ENCODE results near the gene DNLZ.

DNLZ gene

DNA sequence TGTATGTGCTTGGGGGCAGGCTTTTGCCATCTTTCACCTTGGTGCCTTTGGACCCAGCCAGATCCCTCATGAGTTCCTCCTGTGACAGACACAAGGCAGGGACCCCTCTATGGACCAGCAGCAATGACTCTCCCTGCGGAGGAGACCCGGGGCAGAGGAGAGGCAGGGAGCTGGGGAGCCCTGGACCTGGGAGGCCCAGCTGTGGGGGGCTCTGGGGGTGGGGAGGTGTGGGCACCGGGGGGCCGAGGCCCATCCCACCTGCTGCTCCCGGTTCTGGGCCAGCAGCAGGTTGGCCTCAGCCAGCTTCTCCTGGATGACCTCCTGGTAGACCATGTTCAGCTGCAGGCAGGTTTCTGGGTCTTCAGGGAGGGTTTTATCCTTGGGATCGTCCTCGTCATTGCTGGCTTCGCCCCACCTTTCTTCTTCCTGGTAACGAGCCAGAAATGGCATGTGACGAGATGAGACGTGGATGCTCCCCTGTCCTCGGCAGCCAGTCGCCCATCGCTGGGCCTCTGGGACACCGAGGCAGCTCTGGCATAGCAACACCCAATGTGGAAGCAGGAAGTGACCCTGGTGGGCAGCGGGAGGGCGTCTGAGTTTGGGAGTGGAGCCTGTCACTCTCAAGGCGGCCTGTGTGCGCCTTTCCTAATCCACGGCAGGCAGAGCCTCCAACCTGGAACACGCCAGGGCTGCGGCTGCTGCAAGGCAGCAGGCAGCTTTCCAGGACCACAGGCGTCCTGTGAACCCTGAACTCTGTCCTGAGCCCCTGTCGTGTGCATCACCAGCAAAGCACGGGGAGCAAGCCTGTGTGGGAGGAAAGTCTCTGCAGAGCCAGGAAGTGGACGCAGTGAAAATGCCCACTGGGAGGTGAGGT lies 32.0 kb upstream of the DNLZ start:
- no peak for DNase-seq

DNA sequence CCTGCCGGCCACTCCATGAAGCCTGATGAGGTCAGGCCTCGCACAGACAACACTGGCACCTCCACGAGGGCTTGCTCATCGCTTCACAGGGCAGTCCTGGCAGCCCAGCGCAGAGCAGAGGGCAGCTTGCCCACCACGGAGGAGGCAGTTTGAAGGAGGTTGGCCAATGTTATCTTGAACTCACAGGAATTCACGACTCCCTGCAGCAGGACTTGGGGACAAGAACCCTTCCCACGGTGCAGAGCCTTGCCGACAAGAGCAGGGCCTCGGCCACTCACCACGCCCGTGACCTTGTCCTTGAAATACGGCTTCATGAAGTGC lies 31.4 kb upstream of the DNLZ start:
- DNase-seq, result no peak

DNA sequence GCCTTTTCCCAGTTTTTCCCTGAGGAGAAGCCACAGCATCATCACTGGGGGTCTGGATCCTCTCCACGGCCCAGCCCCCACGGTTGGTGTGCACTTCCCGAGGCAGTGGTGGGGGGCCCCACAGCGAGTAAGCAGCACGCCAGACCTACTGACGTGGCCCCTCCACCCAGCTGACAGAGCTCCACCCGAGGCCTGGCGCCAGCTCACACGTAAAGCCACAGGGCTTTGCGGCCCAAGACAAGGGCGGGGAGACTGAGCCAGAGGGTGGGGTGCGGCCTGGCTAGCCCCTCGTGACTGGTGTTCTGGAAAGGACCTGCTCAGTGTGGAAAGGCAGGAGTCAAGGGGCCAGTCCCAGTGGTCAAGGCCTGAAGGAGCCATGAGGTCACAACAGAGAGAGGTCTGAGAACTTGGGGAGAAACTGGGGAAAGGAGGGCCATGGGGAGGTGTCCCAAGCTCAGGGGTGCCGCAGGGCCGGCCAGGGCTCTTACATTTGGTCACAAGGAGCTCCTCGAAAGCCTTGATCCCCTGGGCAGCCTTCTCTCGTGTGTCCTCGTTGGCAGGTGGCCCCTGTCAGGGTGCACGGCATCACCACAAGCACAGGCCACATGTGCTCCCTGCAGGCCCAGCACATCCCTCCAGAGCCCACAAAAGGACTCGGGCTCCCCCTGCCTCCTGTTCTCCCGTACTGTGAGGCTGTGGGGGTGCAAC lies 30.9 kb upstream of the DNLZ start:
- DNase-seq, result no peak

DNA sequence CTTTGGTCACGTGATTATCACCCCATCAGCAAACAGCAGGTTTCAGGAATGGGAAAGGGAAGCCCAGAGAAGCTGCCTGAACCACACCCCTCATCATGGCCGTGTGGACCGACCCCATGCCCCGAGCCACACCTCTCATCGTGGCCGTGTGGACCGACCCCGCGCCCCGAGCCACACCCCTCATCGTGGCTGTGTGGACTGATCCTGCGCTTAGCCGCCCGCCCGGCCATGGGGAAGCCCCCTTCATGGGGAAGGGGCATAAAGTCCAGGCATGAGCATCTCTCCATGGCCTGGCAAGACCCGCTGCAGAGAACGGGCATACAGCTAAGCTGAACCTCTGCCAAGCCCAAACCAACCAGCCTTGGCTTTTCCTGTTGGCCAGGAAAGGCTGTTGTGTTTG lies 30.0 kb upstream of the DNLZ start:
- no peak for DNase-seq

DNA sequence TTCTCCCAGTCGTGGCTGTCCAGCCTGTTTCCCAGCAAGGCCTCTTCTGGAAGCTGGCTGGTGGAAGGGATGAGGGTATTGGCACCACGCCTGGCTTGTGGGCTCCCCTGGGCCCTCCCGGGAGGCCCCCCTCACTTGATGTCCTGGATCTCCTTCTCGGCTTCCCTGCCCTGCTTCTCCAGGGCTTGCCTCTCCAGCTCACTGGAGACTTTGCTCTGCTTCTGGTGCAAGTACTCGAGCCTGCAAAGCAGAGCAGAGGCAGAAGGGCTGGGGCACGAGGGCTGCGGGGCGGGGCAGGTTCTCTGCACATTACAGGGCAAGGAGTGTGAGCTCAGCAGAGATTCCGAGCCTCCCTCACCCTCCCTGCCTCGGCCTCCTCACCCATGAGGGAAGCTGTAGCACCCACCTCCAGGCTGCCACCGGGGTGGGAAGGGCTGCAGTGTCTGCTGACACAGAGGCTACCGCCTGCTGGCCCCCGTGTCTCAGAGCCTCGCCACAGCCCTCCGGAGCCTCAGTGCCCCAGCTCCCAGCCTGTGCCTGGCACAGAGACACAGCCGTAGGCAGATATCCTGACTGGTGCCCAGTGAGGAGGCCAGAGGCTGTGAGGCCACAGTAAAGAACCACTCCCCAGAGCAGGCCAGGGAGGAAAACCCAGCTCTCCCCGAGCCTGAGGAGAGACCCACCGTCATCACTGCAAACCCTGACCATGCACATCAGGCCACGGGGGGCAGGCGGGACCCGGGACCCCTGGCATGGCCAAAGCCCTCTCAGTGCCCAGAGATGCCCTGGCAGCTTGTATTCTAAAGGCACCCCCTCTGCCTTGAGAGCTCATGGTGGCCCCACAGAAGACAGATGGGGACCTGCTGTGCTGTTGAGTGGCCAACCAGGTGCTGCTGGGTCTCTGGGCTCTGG lies 29.2 kb upstream of the DNLZ start:
- no peak for DNase-seq

DNA sequence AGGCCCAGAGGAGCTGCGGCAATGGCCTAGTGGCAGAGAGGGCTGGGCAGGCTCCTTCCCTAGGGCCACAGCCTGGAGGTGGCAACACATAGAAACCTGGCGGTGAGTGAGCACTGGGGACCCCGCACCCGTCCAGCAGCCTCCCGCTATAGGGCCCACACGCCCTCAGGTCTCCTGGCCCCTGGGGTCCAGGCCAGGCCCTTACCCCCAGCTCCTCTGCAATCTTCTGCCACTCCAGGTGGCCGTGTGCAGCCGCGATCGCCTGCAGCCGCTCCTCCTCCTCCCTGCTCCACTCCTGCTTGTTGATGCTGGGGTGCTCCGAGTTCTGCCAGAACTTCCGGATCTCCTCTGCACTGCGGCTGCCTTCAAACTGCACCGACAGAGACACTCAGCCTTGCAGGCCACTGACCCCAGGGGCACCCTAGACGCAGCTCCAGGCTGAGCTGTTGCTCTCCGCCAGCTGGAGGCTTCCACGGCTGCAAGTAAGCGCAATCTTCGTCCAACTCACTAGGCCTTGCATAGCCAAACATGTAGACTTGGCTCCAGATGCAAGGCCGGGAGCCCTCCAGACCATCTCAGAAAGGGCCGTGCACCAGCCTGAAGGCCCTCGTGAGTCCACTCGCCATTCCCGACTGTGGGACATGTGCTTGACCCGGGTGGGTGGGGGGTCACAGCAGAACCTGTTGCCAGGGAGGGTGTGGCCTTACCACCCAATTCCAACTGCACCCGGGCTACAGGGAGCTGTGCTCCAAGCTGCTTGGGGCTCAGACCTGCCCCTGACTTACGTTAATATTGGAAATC lies 28.4 kb upstream of the DNLZ start:
- DNase-seq, result no peak

DNA sequence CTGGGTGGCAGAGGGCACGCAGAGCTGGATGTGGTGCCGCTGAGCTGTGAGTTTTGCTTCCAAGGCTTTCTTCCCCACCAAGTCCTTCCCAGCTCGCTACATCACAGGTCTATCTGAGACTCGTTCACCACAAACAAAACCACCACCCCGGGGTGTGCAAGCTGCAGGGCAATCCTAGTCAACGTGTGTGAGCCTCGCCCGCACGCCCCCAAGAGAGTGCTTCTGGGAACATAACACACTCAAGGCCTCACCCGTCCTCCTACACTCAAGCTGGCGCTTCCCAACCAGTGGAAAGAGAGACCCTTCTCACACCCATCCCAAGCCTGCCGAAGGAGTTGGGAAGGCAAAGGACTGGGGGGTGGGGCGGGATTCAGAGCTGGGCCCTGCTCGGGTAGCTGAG lies 25.9 kb upstream of the DNLZ start:
- DNase-seq, result no peak

DNA sequence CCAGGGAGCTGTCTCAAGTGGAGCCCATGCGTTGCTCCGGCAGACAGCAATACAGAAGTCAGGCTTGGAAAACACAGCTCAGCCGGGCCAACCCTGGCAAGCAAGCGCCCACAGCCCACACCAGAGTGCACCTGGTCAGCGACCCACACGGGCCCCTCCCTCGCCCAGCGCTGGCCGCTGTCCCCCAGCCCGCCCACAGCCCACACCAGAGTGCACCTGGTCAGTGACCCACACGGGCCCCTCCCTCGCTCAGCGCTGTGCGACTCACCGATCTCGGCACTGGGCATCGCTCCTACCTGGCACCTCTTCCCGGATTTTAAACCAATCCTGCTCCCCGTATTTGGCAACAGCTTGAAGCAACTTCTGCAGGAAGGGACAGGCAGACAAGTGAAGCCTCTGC lies 23.7 kb upstream of the DNLZ start:
- DNase-seq, result no peak

DNA sequence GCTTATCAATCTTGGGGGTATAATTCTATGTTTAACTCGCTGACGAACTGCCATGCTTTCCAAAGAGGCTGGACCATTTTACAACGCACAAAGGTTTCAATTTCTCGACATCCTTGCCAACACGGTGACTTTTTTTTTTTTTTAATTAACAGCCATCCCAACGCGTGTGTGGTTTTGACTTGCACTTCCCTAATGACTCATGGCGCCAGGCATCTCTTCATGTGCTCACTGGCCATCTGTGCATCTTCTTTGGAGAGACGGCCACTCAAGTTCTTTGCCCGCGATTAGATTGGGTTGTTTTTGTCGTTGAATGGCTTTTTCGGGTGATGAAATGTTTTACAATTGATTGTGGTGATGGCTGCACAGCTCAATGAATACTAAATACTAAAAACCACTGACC lies 22.5 kb upstream of the DNLZ start:
- DNase-seq, result no peak

DNA sequence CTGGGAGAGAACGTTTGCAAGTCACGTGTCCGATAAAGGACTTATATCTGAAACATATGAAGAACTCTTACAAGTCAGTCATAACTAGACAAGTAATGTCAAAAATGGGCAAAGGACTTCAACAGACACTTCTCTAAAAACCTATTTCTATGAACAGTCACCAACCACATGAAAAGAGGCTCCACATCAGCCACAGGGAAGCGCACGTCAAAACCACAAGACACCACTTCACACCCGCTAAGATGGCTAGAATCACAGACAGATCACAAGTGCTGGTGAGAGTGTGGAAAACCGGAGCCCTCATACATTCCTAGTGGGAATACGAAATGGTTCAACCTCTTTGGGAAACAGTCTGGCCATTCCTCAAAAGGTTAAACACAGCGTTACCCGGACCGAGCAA lies 21.5 kb upstream of the DNLZ start:
- DNase-seq, result no peak

DNA sequence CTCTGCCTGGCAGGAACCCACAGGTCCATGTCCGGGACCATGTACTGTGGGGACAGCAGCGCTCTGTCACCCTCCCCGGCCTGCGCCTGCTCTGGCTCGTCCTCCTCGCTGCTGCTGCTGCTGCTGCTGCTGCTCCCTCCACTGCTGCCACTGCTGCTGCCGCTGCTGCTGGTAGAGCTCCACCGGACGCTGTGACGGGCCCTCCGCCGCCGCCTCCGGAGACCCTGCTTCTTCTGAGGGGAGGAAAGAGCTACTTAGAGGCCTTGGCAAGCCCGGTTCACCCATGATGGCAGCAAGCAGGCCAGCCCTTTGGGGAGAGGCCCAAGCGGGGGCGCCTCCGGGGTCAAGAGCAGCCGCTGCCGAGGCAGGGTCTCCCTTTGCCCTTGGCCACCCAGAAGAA lies 19.9 kb upstream of the DNLZ start:
- DNase-seq, result no peak

DNA sequence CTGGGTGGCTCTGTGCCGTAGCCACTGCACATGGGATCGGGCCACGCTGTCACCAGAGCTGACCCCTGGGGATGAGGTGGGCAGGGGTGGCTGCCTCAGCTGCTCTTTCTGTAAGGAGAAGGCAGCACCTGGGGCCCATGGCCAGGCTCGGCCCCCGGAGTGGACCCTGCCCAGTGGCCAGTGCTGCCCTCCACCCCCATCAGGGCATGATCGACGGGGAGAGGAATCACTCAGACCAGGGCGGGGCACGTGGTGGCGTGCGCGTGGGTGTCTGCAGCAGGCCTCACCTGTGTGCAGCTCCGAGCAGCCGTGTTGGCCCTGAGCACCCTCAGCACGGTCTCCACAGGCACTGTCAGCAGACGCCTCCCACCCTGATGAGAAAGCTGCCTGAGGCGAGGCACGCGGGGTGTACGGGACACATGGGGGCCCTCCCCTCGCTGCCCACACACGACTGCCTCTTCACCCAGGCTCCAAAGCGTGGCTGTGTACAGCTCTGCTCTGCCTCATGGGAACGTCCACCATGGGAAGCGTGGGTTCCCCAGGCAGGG lies 18.5 kb upstream of the DNLZ start:
- no peak for DNase-seq

DNA sequence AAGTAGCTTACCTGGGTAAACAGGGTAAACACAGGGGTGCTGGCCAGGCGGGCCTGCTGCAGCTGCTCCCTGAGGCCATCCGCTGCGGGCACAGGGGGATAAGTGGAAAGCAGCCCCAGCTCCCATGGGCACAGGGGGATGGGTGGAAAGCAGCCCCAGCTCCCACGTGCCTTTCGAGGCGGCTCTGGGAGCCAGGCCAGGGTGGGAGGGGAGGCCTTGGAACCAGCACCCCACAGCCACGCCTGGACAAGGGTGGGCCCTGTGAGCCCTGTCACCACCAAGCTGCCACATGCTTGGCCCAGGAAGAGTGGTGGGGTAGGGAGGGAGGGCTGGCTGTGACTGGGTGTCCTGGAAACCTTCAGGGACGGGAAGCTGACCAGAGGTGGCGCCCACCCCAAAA lies 17.8 kb upstream of the DNLZ start:
- no peak for DNase-seq

DNA sequence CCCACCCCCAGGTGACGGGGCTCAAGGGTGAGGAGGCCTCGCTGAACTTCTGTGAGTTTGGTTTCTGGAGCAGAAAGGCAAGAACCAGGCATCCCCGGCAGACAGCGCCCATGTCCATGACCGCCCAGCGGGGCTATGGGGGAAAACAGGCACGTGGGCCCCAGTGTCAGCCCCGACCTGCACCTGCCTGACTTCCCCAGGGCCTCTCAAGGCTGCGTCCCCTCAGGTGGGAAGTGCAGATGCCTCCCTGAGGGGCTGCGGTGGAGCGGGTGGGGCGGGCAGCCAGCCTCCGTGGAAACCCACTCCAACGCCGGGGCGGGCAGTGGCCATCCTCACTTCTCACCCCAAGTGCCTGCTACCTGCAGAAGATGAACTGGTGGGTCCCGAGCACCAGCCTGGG lies 16.8 kb upstream of the DNLZ start:
- no peak for DNase-seq

DNA sequence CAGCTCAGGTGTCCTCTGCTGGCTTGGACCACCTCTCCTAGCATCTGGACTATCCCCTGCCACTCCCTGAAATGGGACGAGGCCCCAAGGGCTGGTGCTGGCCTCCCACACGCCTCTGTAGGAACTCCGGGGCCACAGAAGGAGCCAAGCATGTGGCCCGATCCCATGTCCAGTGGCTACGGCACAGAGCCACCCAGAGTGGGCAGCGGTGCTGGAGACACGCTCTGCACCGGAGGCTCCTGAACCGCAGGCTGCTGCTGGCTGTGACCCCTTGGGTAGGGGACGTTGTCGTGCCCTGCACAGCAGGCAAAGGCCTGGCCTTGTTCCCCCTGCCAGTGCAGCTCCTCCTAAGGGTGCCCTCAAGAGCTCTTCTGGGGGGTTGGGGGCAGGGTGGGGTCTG lies 16.3 kb upstream of the DNLZ start:
- DNase-seq, result no peak

DNA sequence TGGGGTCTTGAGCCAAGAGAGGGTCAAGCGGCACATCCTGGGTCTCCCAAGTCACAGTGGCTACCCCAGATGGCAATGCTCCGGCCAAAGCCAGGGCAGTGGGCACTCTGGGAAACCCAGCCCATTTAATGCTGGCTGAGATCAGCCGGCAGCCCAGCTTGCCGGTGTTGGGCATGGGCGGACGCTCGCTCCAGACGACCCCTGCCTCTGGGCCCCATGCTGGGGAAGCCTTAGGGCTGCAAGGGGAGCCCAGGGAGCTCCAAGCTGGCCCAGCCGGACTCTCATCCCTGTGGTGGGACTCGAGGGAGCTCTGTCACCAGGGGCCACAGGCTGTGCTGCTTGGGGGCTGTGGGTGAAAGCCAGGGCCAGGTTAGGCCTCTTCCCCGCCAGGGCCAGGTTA lies 15.9 kb upstream of the DNLZ start:
- DNase-seq, result no peak

DNA sequence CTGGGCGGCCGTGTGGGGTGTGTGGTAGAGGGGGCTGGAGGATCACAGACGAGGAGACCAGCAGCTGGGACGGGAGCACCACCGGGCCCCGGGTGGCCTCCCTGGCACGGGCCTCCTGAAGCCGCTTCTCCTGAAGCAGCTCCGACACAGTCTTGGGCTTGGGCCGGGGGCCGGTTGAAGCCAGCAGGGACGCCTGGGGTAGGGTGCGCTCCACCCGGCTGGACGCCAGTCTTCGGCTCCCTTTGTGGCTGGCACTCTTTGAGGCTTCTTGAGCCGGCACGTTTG lies 15.4 kb upstream of the DNLZ start:
- DNase-seq, result no peak

DNA sequence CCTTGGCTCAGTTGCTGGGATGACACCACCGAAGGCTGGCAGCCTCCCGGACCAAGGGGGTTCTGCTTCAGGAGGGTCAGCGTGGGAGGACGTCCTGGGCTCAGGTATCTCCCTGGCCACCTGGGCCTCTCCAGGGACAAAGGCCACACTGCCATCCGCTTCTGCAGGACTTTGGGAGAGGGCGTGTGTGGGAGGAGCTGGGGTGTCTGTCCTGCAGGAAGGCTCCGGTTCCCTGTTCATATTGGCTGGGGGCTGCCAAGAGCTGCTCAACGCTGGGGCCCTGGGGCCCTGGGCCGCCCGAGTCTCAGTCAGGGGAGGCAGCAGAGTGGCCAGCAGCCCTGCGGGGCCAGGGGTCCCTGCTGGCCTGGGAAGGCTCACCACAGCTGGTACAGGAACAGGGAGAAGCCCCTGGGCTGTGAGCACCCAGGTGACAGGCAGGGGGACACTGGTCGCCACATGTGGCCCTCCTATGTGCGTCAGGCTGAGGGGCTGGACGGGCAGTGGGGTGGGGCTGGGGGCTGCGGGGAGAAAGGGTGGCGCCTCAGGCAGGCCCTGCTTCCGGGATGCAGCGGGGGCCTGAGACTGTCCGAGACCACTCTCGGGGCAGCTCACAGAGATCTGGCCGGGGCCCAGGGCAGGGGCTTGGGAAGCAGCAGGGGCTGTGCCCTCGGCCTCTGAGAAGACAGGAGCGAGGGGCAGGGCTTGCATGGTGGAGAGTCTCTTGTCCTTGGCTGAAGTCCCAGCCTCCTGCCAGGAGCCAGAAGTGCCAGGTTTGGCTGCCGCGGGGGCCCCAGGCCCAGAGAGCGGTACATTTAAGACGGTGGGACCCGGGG lies 14.8 kb upstream of the DNLZ start:
- DNase-seq, result no peak

DNA sequence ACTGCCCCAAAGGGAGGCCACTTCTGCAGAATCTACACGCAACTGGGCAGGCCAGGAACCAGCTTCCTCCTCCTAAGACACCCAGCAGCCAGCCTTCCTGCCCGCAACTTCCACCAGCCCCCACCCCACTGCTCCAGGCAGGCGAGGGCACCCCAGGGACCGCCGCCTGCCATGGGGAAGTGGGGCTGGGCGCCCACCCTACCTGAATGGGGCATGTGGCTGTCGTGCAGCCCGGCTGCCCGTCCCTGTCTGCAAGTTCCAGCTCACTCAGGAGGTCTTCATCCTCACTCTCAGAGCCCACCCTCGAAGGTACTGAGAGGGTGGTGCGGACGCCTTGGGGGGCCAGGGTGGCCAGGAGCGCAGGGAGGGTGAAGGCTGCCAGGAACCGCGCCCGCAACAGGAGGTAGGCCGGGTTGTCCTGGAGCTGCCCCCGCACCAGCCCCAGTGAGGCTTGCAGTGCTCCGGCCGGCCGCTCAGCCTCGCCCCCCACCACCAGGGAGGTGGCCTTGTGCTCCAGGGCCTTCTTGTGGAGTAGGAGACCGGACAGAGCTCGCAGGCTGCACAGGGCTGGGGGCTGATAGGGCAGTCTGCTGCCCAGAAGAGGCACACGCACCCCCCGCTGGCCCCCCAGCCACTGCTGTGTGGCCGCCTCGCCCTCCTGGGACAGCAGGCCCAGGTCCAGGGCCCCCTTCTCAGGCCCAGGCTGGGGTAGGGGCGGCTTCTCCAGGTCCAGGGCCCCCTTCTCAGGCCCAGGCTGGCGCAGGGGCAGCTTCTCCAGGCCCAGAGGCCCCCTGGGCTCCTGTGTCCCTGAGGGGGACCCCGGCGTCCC lies 14.0 kb upstream of the DNLZ start:
- no peak for DNase-seq

DNA sequence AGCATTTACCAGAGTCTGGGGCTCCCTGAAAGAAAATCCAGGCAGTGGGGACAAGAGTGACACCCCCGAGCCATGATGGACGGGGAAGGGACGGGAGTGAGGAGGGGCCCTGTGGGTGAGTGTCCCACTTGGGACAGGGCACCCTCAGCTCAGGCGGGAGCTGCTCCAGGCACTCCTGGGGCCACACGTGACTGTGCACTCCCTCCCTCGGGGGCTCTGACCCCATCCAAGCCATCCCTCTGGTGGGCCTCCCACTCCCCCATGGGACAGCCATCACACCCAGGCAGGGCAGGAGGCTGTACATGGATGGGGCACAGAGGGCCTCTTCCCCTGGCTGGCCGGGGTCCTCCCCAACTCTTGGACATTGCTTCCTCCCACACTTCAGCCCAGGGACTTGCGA lies 12.9 kb upstream of the DNLZ start:
- no peak for DNase-seq

DNA sequence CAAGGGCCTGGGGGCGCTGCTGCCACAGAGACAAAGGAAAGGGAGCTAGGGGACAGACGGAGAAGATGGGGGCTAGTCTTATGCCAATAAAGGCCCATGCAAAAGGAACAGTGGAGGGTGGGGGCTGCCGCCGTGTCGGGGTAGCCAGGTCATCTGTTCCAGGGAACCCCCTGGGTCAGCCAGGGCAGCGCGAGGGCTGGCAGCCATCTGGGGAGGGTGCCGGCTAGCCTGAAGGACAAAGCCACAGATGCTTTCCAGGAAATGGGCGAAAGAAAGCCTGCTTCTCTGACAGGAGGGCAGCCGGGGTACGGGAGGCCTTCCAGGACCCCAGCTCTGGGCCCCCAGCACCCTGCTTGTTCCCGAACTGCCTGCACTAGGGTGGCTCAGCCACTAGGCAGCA lies 11.6 kb upstream of the DNLZ start:
- DNase-seq, result no peak
